B cell (primary cell): ENCODE results near the gene LRP2. TPM values are rescaled to one million over a fixed set of nuclear protein-coding genes. Genes with fewer than 3 reads are reported as not detected.

Experiments used
- ATAC-seq: fragments of 200-7000 bp; cut with Tn5 transposase; one replicate; pipeline ENCODE4 v1.10.0; 2021; ENCODE audit warnings: low read depth, mild to moderate bottlenecking, moderate number of reproducible peaks, moderate library complexity
- CTCF ChIA-PET: fragments of 350-600 bp; sonication (Branson Sonifier 250); formaldehyde crosslinking; loops from one replicate; lab custom pipeline; 2021; ENCODE audit warnings: antibody characterized with exemption, inconsistent platforms; lab: Charles Lee
- POLR2A ChIA-PET: fragments of 350-600 bp; sonication (Branson Sonifier 250); formaldehyde crosslinking; loops from one replicate; lab custom pipeline; 2021; ENCODE audit warnings: antibody characterized with exemption; lab: Charles Lee
- DNase-seq: peaks from one replicate; pipeline ENCODE4 v3.0.0; 2013
- H2AFZ ChIP-seq: 2 replicates; pipeline ENCODE4 v1.6.1; 2012; ENCODE audit warnings: mild to moderate bottlenecking, low read depth, low read length; ENCODE audit not compliant: insufficient read depth, poor library complexity, severe bottlenecking
- H3K27ac ChIP-seq, 2 donors: 1 replicate in 1 of 2; 2 replicates in 1 of 2; pipeline ENCODE4 v1.5.1; 2012 to 2013; ENCODE audit warnings: low read length in 2 of 2, mild to moderate bottlenecking in 2 of 2, moderate library complexity in 1 of 2
- H3K27me3 ChIP-seq, 4 experiments: fragments of 200-600 bp in 1 of 4; sonication (generic) in 1 of 4; replicated peaks in 1 of 4; 1 replicate in 2 of 4; 2 replicates in 2 of 4; pipeline versions ENCODE4 v1.6.1 to v1.7.0; 2013 to 2016; ENCODE audit warnings: low read length in 3 of 4, mild to moderate bottlenecking in 2 of 4, mixed read lengths in 1 of 4, moderate library complexity in 1 of 4; ENCODE audit not compliant: insufficient read depth in 4 of 4, control insufficient read depth in 3 of 4; ENCODE audit errors: control extremely low read depth in 1 of 4
- H3K36me3 ChIP-seq, 2 experiments: replicated peaks in 1 of 2; 1 replicate in 1 of 2; 2 replicates in 1 of 2; pipeline versions ENCODE4 v1.6.1 to v1.7.1; 2013; ENCODE audit warnings: low read length in 1 of 2; ENCODE audit not compliant: insufficient read depth in 2 of 2, control insufficient read depth in 1 of 2; ENCODE audit errors: control extremely low read depth in 1 of 2, extremely low read depth in 1 of 2
- H3K4me1 ChIP-seq, 2 donors: fragments of 200-600 bp in 1 of 2; sonication (generic) in 1 of 2; 1 replicate in 1 of 2; 2 replicates in 1 of 2; pipeline versions ENCODE4 v1.5.1 to v1.6.1; 2013 to 2017; ENCODE audit warnings: low read length in 2 of 2; ENCODE audit not compliant: control insufficient read depth in 2 of 2, insufficient read depth in 2 of 2
- H3K4me2 ChIP-seq: replicated peaks from 2 replicates; pipeline ENCODE3; 2012; ENCODE audit warnings: mild to moderate bottlenecking, low read depth, low read length; ENCODE audit not compliant: poor library complexity, severe bottlenecking
- H3K4me3 ChIP-seq, 5 experiments: fragments of 200-600 bp in 1 of 5; sonication (generic) in 1 of 5; 1 replicate in 3 of 5; 2 replicates in 2 of 5; pipeline versions ENCODE4 v1.5.1 to v1.7.0; 2011 to 2016; ENCODE audit warnings: low read length in 4 of 5, mild to moderate bottlenecking in 4 of 5, low read depth in 2 of 5, control low read depth in 1 of 5, moderate library complexity in 1 of 5; ENCODE audit not compliant: insufficient read depth in 1 of 5; ENCODE audit errors: control extremely low read depth in 1 of 5, extremely low read depth in 1 of 5
- H3K79me2 ChIP-seq: fragments of 200-600 bp; sonication (generic); one replicate; pipeline ENCODE4 v1.6.0; 2016; ENCODE audit warnings: low read length; ENCODE audit not compliant: control insufficient read depth, insufficient read depth
- H3K9ac ChIP-seq: fragments of 200-600 bp; sonication (generic); 2 replicates; pipeline ENCODE4 v1.6.1; 2017; ENCODE audit warnings: mild to moderate bottlenecking, low read length, moderate library complexity
- H3K9me3 ChIP-seq, 3 donors: one replicate each; pipeline versions ENCODE4 v1.6.1 to v1.7.1; 2013; ENCODE audit warnings: low read length in 2 of 3; ENCODE audit not compliant: control insufficient read depth in 2 of 3, insufficient read depth in 1 of 3; ENCODE audit errors: control extremely low read depth in 1 of 3
- H4K20me1 ChIP-seq: 2 replicates; pipeline ENCODE4 v1.6.0; 2012; ENCODE audit warnings: mild to moderate bottlenecking, low read length; ENCODE audit not compliant: insufficient read depth, control insufficient read depth, poor library complexity, severe bottlenecking
- H3K27ac Mint-ChIP-seq: one replicate; pipeline ENCODE4 v1.8.0; 2021; ENCODE audit warnings: mixed read lengths
- H3K27me3 Mint-ChIP-seq: one replicate; pipeline ENCODE4 v1.8.0; 2021; ENCODE audit warnings: mixed read lengths
- H3K4me1 Mint-ChIP-seq: one replicate; pipeline ENCODE4 v1.8.0; 2021; ENCODE audit warnings: mixed read lengths
- H3K4me3 Mint-ChIP-seq: one replicate; pipeline ENCODE4 v1.8.0; 2021; ENCODE audit warnings: mixed read lengths
- H3K9me3 Mint-ChIP-seq: one replicate; pipeline ENCODE4 v1.8.0; 2022; ENCODE audit warnings: mixed read lengths; ENCODE audit not compliant: insufficient read depth
- EZH2 ChIP-seq: IDR thresholded peaks from 2 replicates; pipeline ENCODE4 v1.6.1; 2012; ENCODE audit warnings: borderline replicate concordance, low read depth, mild to moderate bottlenecking, moderate library complexity, low read length; ENCODE audit not compliant: insufficient read depth, poor library complexity, severe bottlenecking
- WGBS: methylation state at CpG from one replicate; pipeline ENCODE4 v1.1.5; 2013; ENCODE audit warnings: missing lambda C conversion rate; ENCODE audit not compliant: insufficient coverage; 5-methylcytosine and 5-hydroxymethylcytosine counted together
- intact Hi-C: fragments of 100-400 bp; cut with micrococcal nuclease; formaldehyde crosslinking; loops from one replicate; pipeline ENCODE4 v1.10.0; 2022
- polyA plus RNA-seq: library from polyadenylated mRNA; depleted of rRNA; stranded (reverse); fragments of >200 nt; gene quantifications from 2 replicates; pipeline ENCODE4 v1.2.3, GENCODE V29; 2012
- total RNA-seq, 2 donors: library from RNA; stranded (reverse); fragments of 120-200 nt in 1 of 2; gene quantifications; 1 replicate in 1 of 2; 2 replicates in 1 of 2; pipeline versions ENCODE4 v1.2.3 to v1.2.4, GENCODE V29; 2013 to 2022
- TF ChIP-seq, protein P1 (sequence below): fragments of 200-600 bp; IDR thresholded peaks from one replicate; pipeline ENCODE4 v1.8.0; 2022; ENCODE audit warnings: antibody characterized with exemption, mild to moderate bottlenecking

LRP2 gene
- total and polyA plus RNA-seq, 2 donors (not counting 1 experiment from before 2014, with no cell fraction given) = not detected

- H3K27me3 ChIP-seq = peaks cover 0 to 13% (median 0%) of the 10 kb centered on the region in 4 experiments
- Mint-ChIP-seq H3K9me3 (no peaks in the 10 kb centered on the region), H3K4me1 (peaks cover 31% of the 10 kb centered on the region), H3K27ac (no peak overlapping the region), H3K4me3 (no peak overlapping the region), H3K27me3 (no peaks in the 10 kb centered on the region)
- TF ChIP-seq EZH2 = no peak
- TF ChIP-seq, protein P1, sequence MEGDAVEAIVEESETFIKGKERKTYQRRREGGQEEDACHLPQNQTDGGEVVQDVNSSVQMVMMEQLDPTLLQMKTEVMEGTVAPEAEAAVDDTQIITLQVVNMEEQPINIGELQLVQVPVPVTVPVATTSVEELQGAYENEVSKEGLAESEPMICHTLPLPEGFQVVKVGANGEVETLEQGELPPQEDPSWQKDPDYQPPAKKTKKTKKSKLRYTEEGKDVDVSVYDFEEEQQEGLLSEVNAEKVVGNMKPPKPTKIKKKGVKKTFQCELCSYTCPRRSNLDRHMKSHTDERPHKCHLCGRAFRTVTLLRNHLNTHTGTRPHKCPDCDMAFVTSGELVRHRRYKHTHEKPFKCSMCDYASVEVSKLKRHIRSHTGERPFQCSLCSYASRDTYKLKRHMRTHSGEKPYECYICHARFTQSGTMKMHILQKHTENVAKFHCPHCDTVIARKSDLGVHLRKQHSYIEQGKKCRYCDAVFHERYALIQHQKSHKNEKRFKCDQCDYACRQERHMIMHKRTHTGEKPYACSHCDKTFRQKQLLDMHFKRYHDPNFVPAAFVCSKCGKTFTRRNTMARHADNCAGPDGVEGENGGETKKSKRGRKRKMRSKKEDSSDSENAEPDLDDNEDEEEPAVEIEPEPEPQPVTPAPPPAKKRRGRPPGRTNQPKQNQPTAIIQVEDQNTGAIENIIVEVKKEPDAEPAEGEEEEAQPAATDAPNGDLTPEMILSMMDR = no peak
- ChIA-PET CTCF (interaction anchor here (1.4 to 4.8 kb wide), 6 partner anchors 9 to 33 kb away, joined by 5 to 45 read pairs (median 18); no protein-coding TSS in a partner anchor), POLR2A (no interaction called here)
- H3K9me3 ChIP-seq = no peaks in the 10 kb centered on the region
- 20% methylated on average over 1 of the region's 3 CpGs for WGBS
- no peak overlapping the region for H2AFZ ChIP-seq
- intact Hi-C loops = loop anchor here (2.0 kb wide), 1 partner anchor 33 kb away; no protein-coding TSS in a partner anchor
- peak overlapping the region; percentile 25 for H3K4me2 ChIP-seq
- H3K4me3 ChIP-seq = no peak overlapping the region
- DNase-seq = no peak
- no peak for ATAC-seq
- peaks cover 20 to 30% of the 10 kb centered on the region in 2 donors for H3K4me1 ChIP-seq
- H3K27ac ChIP-seq = no peak overlapping the region
- no peaks in the 10 kb centered on the region for H4K20me1 ChIP-seq
- no peaks in the 10 kb centered on the region for H3K79me2 ChIP-seq
- H3K9ac ChIP-seq = no peak overlapping the region
- H3K36me3 ChIP-seq = no peaks in the 10 kb centered on the region
Observed at GRCh38 chr2:169108099-169108884, 254.0 kb downstream of the LRP2 start.

DNA sequence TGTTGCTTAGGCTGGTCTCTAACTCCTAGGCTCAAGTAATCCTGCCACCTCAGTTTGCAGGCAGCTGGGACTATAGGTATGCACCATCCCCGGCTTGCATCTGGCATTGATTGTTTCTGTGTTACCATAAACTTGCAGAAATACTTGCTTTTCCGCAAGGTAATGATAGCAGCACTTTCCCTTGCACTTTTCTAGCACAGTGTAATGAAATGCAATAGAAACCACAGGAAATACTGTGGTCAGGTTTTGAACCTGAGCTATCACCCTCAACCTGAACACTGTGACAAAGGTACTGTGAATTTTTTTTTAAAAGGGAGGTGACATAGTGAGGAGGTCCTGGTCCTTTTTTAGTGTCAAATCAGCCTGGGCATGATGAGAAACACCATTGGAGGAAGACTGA is 254.7 kb downstream of the LRP2 start:
- no peaks in the 10 kb centered on the region for H3K9me3 Mint-ChIP-seq
- Histone ChIP-seq H3K79me2 (no peaks in the 10 kb centered on the region), H3K4me1 (peaks cover 20 to 30% of the 10 kb centered on the region in 2 donors), H3K4me3 (no peak overlapping the region), H2AFZ (no peak overlapping the region), H3K27ac (no peak overlapping the region), H4K20me1 (no peaks in the 10 kb centered on the region), H3K27me3 (peaks cover 0 to 13% (median 0%) of the 10 kb centered on the region in 4 experiments), H3K4me2 (peak overlapping the region; percentile 25), H3K9ac (no peak overlapping the region), H3K36me3 (no peaks in the 10 kb centered on the region), H3K9me3 (no peaks in the 10 kb centered on the region)
- WGBS = 0% methylated on average over 1 of the region's 2 CpGs
- no peak for DNase-seq
- intact Hi-C loops = loop anchor here (2.0 kb wide), 1 partner anchor 33 kb away; no protein-coding TSS in a partner anchor
- no peaks in the 10 kb centered on the region for H3K27me3 Mint-ChIP-seq
- CTCF ChIA-PET = interaction anchor here (1.0 to 4.8 kb wide), 3 partner anchors 8 to 35 kb away, joined by 3 to 45 read pairs (median 5); no protein-coding TSS in a partner anchor
- no peak for ATAC-seq
- peaks cover 31% of the 10 kb centered on the region for H3K4me1 Mint-ChIP-seq
- no peak for TF ChIP-seq EZH2
- TF ChIP-seq, protein P1 = no peak
- POLR2A ChIA-PET = no interaction called here
- no peak overlapping the region for H3K27ac Mint-ChIP-seq
- no peak overlapping the region for H3K4me3 Mint-ChIP-seq
